ENCODE results near the gene CDH23. TPM values are rescaled to one million over a fixed set of nuclear protein-coding genes. Genes with fewer than 3 reads are reported as not detected.

Gene CDH23
- total and polyA plus RNA-seq, 2 experiments from 2014 or later = 0.08 TPM; not detected in 1

DNA sequence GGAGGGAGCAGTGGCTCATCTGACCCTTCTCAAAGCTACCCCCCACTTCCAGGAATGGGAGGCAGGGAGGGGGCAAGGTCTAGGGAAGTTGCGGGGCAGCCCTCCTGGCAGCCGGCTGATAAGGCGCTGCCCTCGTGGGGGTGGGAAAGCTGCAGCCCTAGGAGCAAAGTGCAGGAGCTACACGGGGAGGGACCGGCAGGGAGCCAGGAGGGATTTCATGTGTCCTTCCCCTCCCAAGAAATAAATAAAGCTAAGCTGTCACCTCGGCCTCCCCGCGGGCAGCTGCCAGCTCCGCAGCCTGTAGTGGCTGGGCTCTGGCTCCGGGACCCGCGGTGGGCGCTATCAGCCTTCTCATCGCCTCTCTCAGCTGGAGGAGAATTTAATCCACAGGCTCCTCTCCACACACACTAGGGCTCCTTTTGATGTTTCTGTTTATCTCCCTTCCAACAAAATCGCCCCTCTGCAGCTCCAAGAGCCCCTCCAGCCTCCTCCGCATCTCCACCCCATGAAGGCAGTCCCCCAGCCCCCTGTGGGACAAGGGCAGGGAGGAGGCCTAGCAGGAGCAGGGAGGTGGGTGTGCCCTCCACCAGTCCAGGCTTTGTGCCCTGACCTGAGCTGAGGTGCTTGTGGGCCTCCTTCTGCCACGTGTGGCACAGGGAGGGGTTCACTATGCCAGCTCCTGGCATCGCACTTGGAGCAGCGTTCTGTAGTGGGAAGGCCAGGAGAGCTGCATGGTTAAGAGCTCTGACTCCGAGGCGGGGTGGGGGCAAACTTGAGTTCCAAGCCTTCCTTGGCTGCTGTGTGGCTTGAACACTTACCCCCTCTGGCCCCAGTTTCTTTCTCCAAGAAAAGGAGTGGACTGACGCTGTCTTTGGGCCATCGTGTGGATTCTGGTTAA is 242.4 kb downstream of the CDH23 start:
- no peaks in the 10 kb centered on the region for H3K9me2 ChIP-seq (ENCODE audit: insufficient read depth)
- H4K20me1 ChIP-seq (ENCODE audit: insufficient read depth) = no peaks in the 10 kb centered on the region
- H3K4me1 ChIP-seq (ENCODE audit: insufficient read depth) = no peaks in the 10 kb centered on the region
- no peaks in the 10 kb centered on the region for H3F3A ChIP-seq (ENCODE audit: insufficient read depth)
- H3K9me3 ChIP-seq (ENCODE audit: low read depth) = no peaks in the 10 kb centered on the region
- H2AFZ ChIP-seq = no peak overlapping the region
- H3K79me2 ChIP-seq (ENCODE audit: insufficient read depth) = no peaks in the 10 kb centered on the region
- no peak overlapping the region for H3K9ac ChIP-seq
- H3K36me3 ChIP-seq (ENCODE audit: low read depth) = no peaks in the 10 kb centered on the region
- H3K4me3 ChIP-seq = no peak overlapping the region
- DNase-seq = no peak
- in situ Hi-C loops (cut with MboI) = no loop called here
- no peak overlapping the region for H3K27ac ChIP-seq
- 60 to 69% methylated on average over 22 to 24 of the region's 24 CpGs for WGBS, 2 experiments (ENCODE audit: low coverage in 1 of 2, low lambda C conversion rate in 2 of 2, missing lambda C conversion rate in 2 of 2)
- peaks cover 18% of the 10 kb centered on the region; the same call in 1 of the 2 replicates for H3K27me3 ChIP-seq (replicated peaks; ENCODE audit: insufficient read depth)
- H3K4me2 ChIP-seq (ENCODE audit: unreplicated experiment) = no peak overlapping the region
- TF ChIP-seq EZH2phosphoT487 (IDR thresholded peaks at IDR 0.05; ENCODE audit: insufficient read depth, low read depth) = no peak
- TF ChIP-seq EZH2 (IDR thresholded peaks at IDR 0.05; ENCODE audit: insufficient read depth, poor library complexity, severe bottlenecking) = no peak

DNA sequence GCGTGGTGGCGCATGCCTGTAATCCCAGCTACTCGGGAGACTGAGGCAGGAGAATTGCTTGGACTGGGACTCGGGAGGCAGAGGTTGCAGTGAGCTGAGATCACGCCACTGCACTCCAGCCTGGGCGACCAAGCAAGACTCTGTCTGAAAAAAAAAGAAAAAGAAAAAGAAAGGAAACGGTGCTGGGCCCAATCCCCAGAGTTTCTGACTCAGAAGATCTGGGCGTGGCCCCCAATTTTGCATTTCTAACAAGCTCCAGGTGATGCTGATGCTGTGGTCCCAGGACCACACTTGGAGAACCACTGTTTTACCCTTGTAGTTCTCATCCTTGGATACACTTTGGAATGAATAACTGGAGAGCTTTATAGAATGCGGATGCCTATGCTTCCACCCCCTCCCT is 243.9 kb downstream of the CDH23 start:
- in situ Hi-C loops (cut with MboI) = no loop called here
- H3K79me2 ChIP-seq (ENCODE audit: insufficient read depth) = no peaks in the 10 kb centered on the region
- H3K4me2 ChIP-seq (ENCODE audit: unreplicated experiment) = no peak overlapping the region
- no peaks in the 10 kb centered on the region for H3F3A ChIP-seq (ENCODE audit: insufficient read depth)
- no peak overlapping the region for H3K27ac ChIP-seq
- TF ChIP-seq EZH2 (IDR thresholded peaks at IDR 0.05; ENCODE audit: insufficient read depth, poor library complexity, severe bottlenecking) (no peak), EZH2phosphoT487 (IDR thresholded peaks at IDR 0.05; ENCODE audit: insufficient read depth, low read depth) (no peak)
- no peaks in the 10 kb centered on the region for H4K20me1 ChIP-seq (ENCODE audit: insufficient read depth)
- peaks cover 21% of the 10 kb centered on the region; the same call in 1 of the 2 replicates for H3K27me3 ChIP-seq (replicated peaks; ENCODE audit: insufficient read depth)
- no peak overlapping the region for H3K4me3 ChIP-seq
- no peak overlapping the region for H2AFZ ChIP-seq
- no peak overlapping the region for H3K9ac ChIP-seq
- no peaks in the 10 kb centered on the region for H3K9me2 ChIP-seq (ENCODE audit: insufficient read depth)
- 57 to 58% methylated on average over 9 of the region's 9 CpGs for WGBS, 2 experiments (ENCODE audit: low coverage in 1 of 2, low lambda C conversion rate in 2 of 2, missing lambda C conversion rate in 2 of 2)
- no peaks in the 10 kb centered on the region for H3K4me1 ChIP-seq (ENCODE audit: insufficient read depth)
- DNase-seq = no peak
- no peaks in the 10 kb centered on the region for H3K36me3 ChIP-seq (ENCODE audit: low read depth)
- no peaks in the 10 kb centered on the region for H3K9me3 ChIP-seq (ENCODE audit: low read depth)

DNA sequence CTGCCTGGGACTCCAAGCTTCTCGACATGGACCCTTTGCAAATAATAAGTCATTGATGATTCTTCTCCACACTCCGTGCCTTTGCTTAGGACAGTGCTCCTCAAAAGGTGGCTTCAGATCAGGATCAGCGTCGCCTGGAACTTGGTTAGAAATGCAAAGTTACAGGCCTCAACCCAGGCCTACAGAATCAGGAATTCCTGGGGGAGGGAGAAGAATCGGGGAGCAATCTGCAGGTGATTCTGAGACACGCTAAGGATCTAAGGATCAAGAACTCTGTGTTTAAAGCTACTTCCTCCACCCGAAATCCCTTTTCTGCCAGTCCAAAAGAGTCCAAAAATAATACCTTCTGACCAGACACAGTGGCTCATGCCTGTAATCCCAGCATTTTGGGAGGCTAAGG is 244.7 kb downstream of the CDH23 start:
- TF ChIP-seq EZH2phosphoT487 (IDR thresholded peaks at IDR 0.05; ENCODE audit: insufficient read depth, low read depth) (no peak), EZH2 (IDR thresholded peaks at IDR 0.05; ENCODE audit: insufficient read depth, poor library complexity, severe bottlenecking) (no peak)
- 66 to 73% methylated on average over 7 of the region's 7 CpGs for WGBS, 2 experiments (ENCODE audit: low coverage in 1 of 2, low lambda C conversion rate in 2 of 2, missing lambda C conversion rate in 2 of 2)
- Histone ChIP-seq H3K79me2 (ENCODE audit: insufficient read depth) (no peaks in the 10 kb centered on the region), H3K9ac (no peak overlapping the region), H3K9me2 (ENCODE audit: insufficient read depth) (no peaks in the 10 kb centered on the region), H3K36me3 (ENCODE audit: low read depth) (no peaks in the 10 kb centered on the region), H3K27me3 (replicated peaks; ENCODE audit: insufficient read depth) (peaks cover 25% of the 10 kb centered on the region; the same call in 1 of the 2 replicates), H3F3A (ENCODE audit: insufficient read depth) (no peaks in the 10 kb centered on the region), H2AFZ (no peak overlapping the region), H4K20me1 (ENCODE audit: insufficient read depth) (no peaks in the 10 kb centered on the region), H3K4me3 (no peak overlapping the region), H3K9me3 (ENCODE audit: low read depth) (no peaks in the 10 kb centered on the region), H3K4me2 (ENCODE audit: unreplicated experiment) (no peak overlapping the region), H3K4me1 (ENCODE audit: insufficient read depth) (no peaks in the 10 kb centered on the region), H3K27ac (no peak overlapping the region)
- in situ Hi-C loops (cut with MboI) = no loop called here
- no peak for DNase-seq

DNA sequence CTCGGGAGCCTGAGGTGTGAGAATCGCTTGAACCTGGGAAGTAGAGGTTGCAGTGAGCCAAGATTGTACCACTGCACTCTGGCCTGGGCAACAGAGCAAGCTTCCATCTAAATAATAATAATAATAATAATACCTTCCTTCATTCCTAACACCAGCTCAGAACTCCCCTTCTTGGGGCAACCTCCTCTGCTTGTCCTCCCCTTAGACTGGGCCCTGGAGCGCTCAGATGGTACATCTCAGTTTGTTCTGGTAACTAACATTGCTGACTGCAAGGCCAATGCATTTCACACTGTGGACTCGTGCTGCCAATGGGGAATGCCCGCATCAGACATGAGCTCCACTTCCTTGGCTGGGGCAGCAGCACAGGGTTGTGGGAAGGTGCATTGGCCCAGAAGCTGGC is 245.3 kb downstream of the CDH23 start:
- TF ChIP-seq EZH2 (IDR thresholded peaks at IDR 0.05; ENCODE audit: insufficient read depth, poor library complexity, severe bottlenecking) = no peak
- no peak for TF ChIP-seq EZH2phosphoT487 (IDR thresholded peaks at IDR 0.05; ENCODE audit: insufficient read depth, low read depth)
- Histone ChIP-seq H3F3A (ENCODE audit: insufficient read depth) (no peaks in the 10 kb centered on the region), H3K4me3 (no peak overlapping the region), H3K4me2 (ENCODE audit: unreplicated experiment) (no peak overlapping the region), H4K20me1 (ENCODE audit: insufficient read depth) (no peaks in the 10 kb centered on the region), H3K9me3 (ENCODE audit: low read depth) (no peaks in the 10 kb centered on the region), H3K27ac (no peak overlapping the region), H3K9me2 (ENCODE audit: insufficient read depth) (no peaks in the 10 kb centered on the region), H3K79me2 (ENCODE audit: insufficient read depth) (no peaks in the 10 kb centered on the region), H3K36me3 (ENCODE audit: low read depth) (no peaks in the 10 kb centered on the region), H2AFZ (no peak overlapping the region), H3K27me3 (replicated peaks; ENCODE audit: insufficient read depth) (peaks cover 26% of the 10 kb centered on the region; the same call in 1 of the 2 replicates), H3K4me1 (ENCODE audit: insufficient read depth) (no peaks in the 10 kb centered on the region), H3K9ac (no peak overlapping the region)
- 68 to 71% methylated on average over 5 of the region's 5 CpGs for WGBS, 2 experiments (ENCODE audit: low coverage in 1 of 2, low lambda C conversion rate in 2 of 2, missing lambda C conversion rate in 2 of 2)
- in situ Hi-C loops (cut with MboI) = no loop called here
- DNase-seq = no peak

Measured in GM23248 (cell line).